HCT116 (cell line): ENCODE measurements around the gene C4orf17.
A peak's percentile ranks its signal among the peaks of the same experiment; 100 is the strongest.

ENCODE experiments used
- CBX3 ChIP-seq: IDR thresholded peaks from 2 replicates; pipeline ENCODE4 v1.6.1; 2012; ENCODE audit warnings: low read depth
- CTCF ChIP-seq, 3 experiments: fragments of 200-600 bp in 1 of 3; sonication (generic) in 1 of 3; IDR thresholded peaks in 2 of 3; conservative IDR thresholded peaks in 1 of 3; 2 replicates each; pipeline ENCODE4 v1.5.1; 2012 to 2017; ENCODE audit warnings: low read depth in 2 of 3, low read length in 2 of 3, antibody characterized with exemption in 1 of 3, borderline replicate concordance in 1 of 3, control low read depth in 1 of 3, mild to moderate bottlenecking in 1 of 3, mixed read lengths in 1 of 3, mixed run types in 1 of 3, moderate library complexity in 1 of 3; ENCODE audit not compliant: insufficient read depth in 1 of 3
- ELF1 ChIP-seq: IDR thresholded peaks from 2 replicates; pipeline ENCODE4 v1.6.1; 2012; ENCODE audit warnings: low read depth, borderline replicate concordance
- EZH2 ChIP-seq: fragments of 200-600 bp; sonication (generic); IDR thresholded peaks from 2 replicates; pipeline ENCODE4 v1.6.1; 2017; ENCODE audit warnings: antibody characterized with exemption, mixed run types
- FOSL1 ChIP-seq: IDR thresholded peaks from 2 replicates; pipeline ENCODE4 v1.6.1; 2012; ENCODE audit warnings: low read depth
- POLR2A ChIP-seq: IDR thresholded peaks from 2 replicates; pipeline ENCODE4 v1.7.0; 2011; ENCODE audit warnings: borderline replicate concordance; ENCODE audit not compliant: insufficient read depth, insufficient read length; ENCODE audit errors: extremely low read depth
- REST ChIP-seq: IDR thresholded peaks from 2 replicates; pipeline ENCODE4 v1.6.1; 2012; ENCODE audit warnings: low read depth
- SP1 ChIP-seq: IDR thresholded peaks from 2 replicates; pipeline ENCODE4 v1.6.1; 2012; ENCODE audit warnings: low read depth
- SRF ChIP-seq: IDR thresholded peaks from 2 replicates; pipeline ENCODE4 v1.6.1; 2012; ENCODE audit warnings: low read depth
- YY1 ChIP-seq: IDR thresholded peaks from 2 replicates; pipeline ENCODE4 v1.6.1; 2011; ENCODE audit warnings: low read length, low read depth, moderate library complexity, mild to moderate bottlenecking; ENCODE audit not compliant: insufficient replicate concordance; ENCODE audit errors: extremely low read depth

GRCh38 chr4:99462875-99463464 lies 47.9 kb upstream of the C4orf17 start:
- TF ChIP-seq POLR2A: no peak
- no peak for TF ChIP-seq ELF1
- peak; percentile 79 to 92 (median 79) for TF ChIP-seq CTCF (IDR thresholded peaks at IDR 0.05 in 2 of 3, conservative IDR thresholded peaks at IDR 0.05 in 1 of 3; ENCODE audit: borderline replicate concordance in 1 of 3, insufficient read depth in 1 of 3, low read depth in 2 of 3, low read length in 2 of 3)
- TF ChIP-seq YY1: peak; percentile 8
- no peak for TF ChIP-seq EZH2
- no peak for TF ChIP-seq CBX3
- no peak for TF ChIP-seq SP1
- no peak for TF ChIP-seq FOSL1
- no peak for TF ChIP-seq SRF
- TF ChIP-seq REST: no peak
